ENCODE measurements around the gene COL4A6. TPM values are rescaled to one million over a fixed set of nuclear protein-coding genes. Genes with fewer than 3 reads are reported as not detected.

COL4A6 gene
- total and polyA plus RNA-seq, 2 donors: 1.0 to 1.4 TPM

- Histone ChIP-seq H3K27ac (ENCODE audit: low read depth in 1 of 2, low read length in 1 of 2) (no peak overlapping the region), H3K4me3 (ENCODE audit: low read length in 2 of 2) (no peak overlapping the region), H3K36me3 (ENCODE audit: control insufficient read depth in 2 of 2, insufficient read depth in 2 of 2, low read length in 1 of 2) (no peaks in the 10 kb centered on the region), H3K9me3 (ENCODE audit: control insufficient read depth in 2 of 2, insufficient read depth in 1 of 2, low read length in 1 of 2) (no peaks in the 10 kb centered on the region), H3K27me3 (ENCODE audit: control insufficient read depth in 2 of 2, insufficient read depth in 1 of 2, low read length in 1 of 2) (no peaks in the 10 kb centered on the region), H3K4me1 (ENCODE audit: control insufficient read depth in 2 of 2, insufficient read depth in 2 of 2, low read length in 2 of 2) (no peaks in the 10 kb centered on the region)
- WGBS: 94% methylated on average over 4 of the region's 4 CpGs
- no peak for DNase-seq (ENCODE audit: low read depth in 6 of 9, low spot score in 9 of 9)
These were observed 162.5 kb downstream of the COL4A6 start for GRCh38 chrX:108275732-108276131.

- H3K27ac ChIP-seq (ENCODE audit: low read depth in 1 of 2, low read length in 1 of 2): no peak overlapping the region
- H3K27me3 ChIP-seq (ENCODE audit: control insufficient read depth in 2 of 2, insufficient read depth in 1 of 2, low read length in 1 of 2): no peaks in the 10 kb centered on the region
- no peaks in the 10 kb centered on the region for H3K9me3 ChIP-seq (ENCODE audit: control insufficient read depth in 2 of 2, insufficient read depth in 1 of 2, low read length in 1 of 2)
- 26% methylated on average over 2 of the region's 2 CpGs for WGBS
- no peak overlapping the region for H3K4me3 ChIP-seq (ENCODE audit: low read length in 2 of 2)
- no peaks in the 10 kb centered on the region for H3K36me3 ChIP-seq (ENCODE audit: control insufficient read depth in 2 of 2, insufficient read depth in 2 of 2, low read length in 1 of 2)
- DNase-seq (ENCODE audit: low read depth in 6 of 9, low spot score in 9 of 9): no peak
- H3K4me1 ChIP-seq (ENCODE audit: control insufficient read depth in 2 of 2, insufficient read depth in 2 of 2, low read length in 2 of 2): no peaks in the 10 kb centered on the region
These were observed 166.8 kb downstream of the COL4A6 start for GRCh38 chrX:108271397-108271787.

DNA sequence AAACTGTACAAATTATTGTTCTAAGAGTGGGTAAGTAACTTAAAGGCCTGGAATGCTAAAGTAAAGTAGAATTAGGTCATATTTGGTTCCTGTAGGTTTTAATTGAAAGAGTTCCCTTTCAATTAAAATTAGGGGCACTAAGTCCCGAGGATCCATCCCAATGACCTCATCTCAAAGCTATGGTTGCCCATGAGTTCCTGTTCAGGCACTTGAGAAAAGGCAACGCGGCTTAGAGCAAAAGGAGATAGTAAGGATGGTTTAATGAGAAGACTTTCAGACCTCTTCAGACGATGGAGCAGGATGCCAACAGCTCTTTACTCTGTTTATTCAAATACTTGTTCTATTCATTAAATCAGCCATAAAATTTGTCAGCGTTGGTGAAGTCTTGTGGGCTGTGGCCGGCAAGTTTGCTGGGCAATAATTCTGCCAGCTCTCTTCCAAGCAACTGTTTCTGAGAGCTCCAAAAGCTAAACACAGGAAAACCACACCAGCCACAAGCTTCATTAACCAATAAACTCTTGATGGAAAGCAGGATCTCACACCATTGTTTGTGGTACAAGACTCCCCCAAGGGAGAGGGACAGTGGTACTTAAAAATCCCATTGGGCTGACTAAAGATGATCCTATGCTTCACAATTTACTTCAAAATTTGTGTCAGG lies 167.4 kb downstream of the COL4A6 start:
- no peaks in the 10 kb centered on the region for H3K4me1 ChIP-seq (ENCODE audit: control insufficient read depth in 2 of 2, insufficient read depth in 2 of 2, low read length in 2 of 2)
- H3K9me3 ChIP-seq (ENCODE audit: control insufficient read depth in 2 of 2, insufficient read depth in 1 of 2, low read length in 1 of 2): no peaks in the 10 kb centered on the region
- no peaks in the 10 kb centered on the region for H3K36me3 ChIP-seq (ENCODE audit: control insufficient read depth in 2 of 2, insufficient read depth in 2 of 2, low read length in 1 of 2)
- no peak overlapping the region for H3K27ac ChIP-seq (ENCODE audit: low read depth in 1 of 2, low read length in 1 of 2)
- no peaks in the 10 kb centered on the region for H3K27me3 ChIP-seq (ENCODE audit: control insufficient read depth in 2 of 2, insufficient read depth in 1 of 2, low read length in 1 of 2)
- DNase-seq (ENCODE audit: low read depth in 6 of 9, low spot score in 9 of 9): no peak
- 6% methylated on average over 6 of the region's 6 CpGs for WGBS
- H3K4me3 ChIP-seq (ENCODE audit: low read length in 2 of 2): no peak overlapping the region

- H3K36me3 ChIP-seq (ENCODE audit: control insufficient read depth in 2 of 2, insufficient read depth in 2 of 2, low read length in 1 of 2): no peaks in the 10 kb centered on the region
- peak in 1 of 9 donors; percentile 0 for DNase-seq (ENCODE audit: low read depth in 6 of 9, low spot score in 9 of 9)
- H3K9me3 ChIP-seq (ENCODE audit: control insufficient read depth in 2 of 2, insufficient read depth in 1 of 2, low read length in 1 of 2): no peaks in the 10 kb centered on the region
- H3K27ac ChIP-seq (ENCODE audit: low read depth in 1 of 2, low read length in 1 of 2): no peak overlapping the region
- H3K4me3 ChIP-seq (ENCODE audit: low read length in 2 of 2): no peak overlapping the region
- no peaks in the 10 kb centered on the region for H3K27me3 ChIP-seq (ENCODE audit: control insufficient read depth in 2 of 2, insufficient read depth in 1 of 2, low read length in 1 of 2)
- H3K4me1 ChIP-seq (ENCODE audit: control insufficient read depth in 2 of 2, insufficient read depth in 2 of 2, low read length in 2 of 2): no peaks in the 10 kb centered on the region
- 93% methylated on average over 1 of the region's 1 CpG for WGBS
These were observed 167.9 kb downstream of the COL4A6 start for GRCh38 chrX:108270280-108270679.

DNA sequence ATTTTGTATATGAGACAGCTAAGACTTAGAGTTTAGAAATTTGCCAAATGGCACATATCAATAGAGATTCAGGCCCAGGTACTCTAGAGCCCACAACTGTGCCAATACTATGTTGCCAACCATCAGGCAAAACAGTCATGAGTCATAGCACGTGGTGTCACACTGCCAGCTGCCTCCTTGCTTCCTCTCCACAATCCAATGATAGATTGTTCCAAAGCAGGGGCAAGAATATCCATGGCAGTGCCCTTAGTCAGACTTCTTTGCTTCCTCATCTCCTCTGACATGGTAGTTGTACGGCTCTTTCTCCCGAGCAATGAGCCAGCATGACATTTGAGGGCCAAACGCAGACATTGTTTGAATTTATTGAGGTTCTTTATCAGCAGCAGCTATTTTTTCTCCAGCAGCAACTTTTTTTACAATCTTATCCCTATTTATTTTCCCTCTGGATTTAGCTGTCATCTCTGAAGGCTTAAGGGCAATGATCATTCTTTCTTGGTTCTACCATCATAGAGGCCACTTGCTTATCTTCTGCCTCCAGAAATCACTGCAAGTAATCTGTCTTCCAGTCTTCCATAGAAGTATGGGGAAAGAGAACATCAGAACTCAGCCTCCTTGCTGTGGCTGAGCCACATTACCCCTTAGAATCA lies 169.7 kb downstream of the COL4A6 start:
- no peaks in the 10 kb centered on the region for H3K9me3 ChIP-seq (ENCODE audit: control insufficient read depth in 2 of 2, insufficient read depth in 1 of 2, low read length in 1 of 2)
- no peak overlapping the region for H3K27ac ChIP-seq (ENCODE audit: low read depth in 1 of 2, low read length in 1 of 2)
- no peaks in the 10 kb centered on the region for H3K4me1 ChIP-seq (ENCODE audit: control insufficient read depth in 2 of 2, insufficient read depth in 2 of 2, low read length in 2 of 2)
- 86% methylated on average over 4 of the region's 4 CpGs for WGBS
- H3K27me3 ChIP-seq (ENCODE audit: control insufficient read depth in 2 of 2, insufficient read depth in 1 of 2, low read length in 1 of 2): no peaks in the 10 kb centered on the region
- no peaks in the 10 kb centered on the region for H3K36me3 ChIP-seq (ENCODE audit: control insufficient read depth in 2 of 2, insufficient read depth in 2 of 2, low read length in 1 of 2)
- H3K4me3 ChIP-seq (ENCODE audit: low read length in 2 of 2): no peak overlapping the region
- DNase-seq (ENCODE audit: low read depth in 6 of 9, low spot score in 9 of 9): no peak

DNA sequence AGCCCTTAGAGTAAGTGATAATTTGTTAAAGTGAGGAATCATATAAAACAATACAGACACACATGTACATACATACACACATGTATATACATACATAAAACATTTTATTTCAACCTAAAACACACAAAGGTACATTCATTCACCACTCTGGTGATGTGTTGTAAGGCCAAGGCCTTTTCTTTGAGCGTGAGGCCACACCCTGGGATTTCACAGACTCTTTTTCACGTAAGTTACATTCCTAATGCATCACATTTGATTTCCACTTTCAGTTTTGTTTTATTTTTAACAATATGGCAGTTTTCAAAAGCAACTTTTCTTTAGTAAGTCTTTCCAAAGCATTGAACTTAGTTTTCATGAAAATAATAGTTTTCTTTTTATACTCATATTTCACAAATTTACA lies 170.7 kb downstream of the COL4A6 start:
- no peak for DNase-seq (ENCODE audit: low read depth in 6 of 9, low spot score in 9 of 9)
- 36% methylated on average over 2 of the region's 2 CpGs for WGBS
- no peaks in the 10 kb centered on the region for H3K9me3 ChIP-seq (ENCODE audit: control insufficient read depth in 2 of 2, insufficient read depth in 1 of 2, low read length in 1 of 2)
- no peak overlapping the region for H3K27ac ChIP-seq (ENCODE audit: low read depth in 1 of 2, low read length in 1 of 2)
- H3K4me3 ChIP-seq (ENCODE audit: low read length in 2 of 2): no peak overlapping the region
- no peaks in the 10 kb centered on the region for H3K36me3 ChIP-seq (ENCODE audit: control insufficient read depth in 2 of 2, insufficient read depth in 2 of 2, low read length in 1 of 2)
- no peaks in the 10 kb centered on the region for H3K27me3 ChIP-seq (ENCODE audit: control insufficient read depth in 2 of 2, insufficient read depth in 1 of 2, low read length in 1 of 2)
- no peaks in the 10 kb centered on the region for H3K4me1 ChIP-seq (ENCODE audit: control insufficient read depth in 2 of 2, insufficient read depth in 2 of 2, low read length in 2 of 2)

DNA sequence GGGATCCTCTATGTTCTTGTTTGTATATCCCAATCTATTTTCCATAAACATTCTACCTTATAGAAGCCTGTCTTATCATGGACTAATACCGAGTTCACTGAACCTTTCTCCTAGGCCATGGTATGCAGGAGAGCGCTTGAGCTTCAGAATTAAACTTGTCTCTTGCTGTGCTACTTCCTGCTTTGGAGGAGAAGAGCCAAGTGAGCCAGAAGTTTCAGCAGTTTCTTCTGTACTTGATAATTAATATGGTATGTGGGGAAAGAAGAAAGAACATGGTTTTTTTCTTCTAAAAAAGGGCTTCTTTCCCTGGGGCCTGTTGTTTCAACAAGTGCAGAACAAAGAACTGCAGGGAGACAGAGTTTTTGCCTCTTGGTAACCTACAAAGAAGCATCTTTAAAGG lies 173.8 kb downstream of the COL4A6 start:
- WGBS: 92% methylated on average over 2 of the region's 2 CpGs
- H3K36me3 ChIP-seq (ENCODE audit: control insufficient read depth in 2 of 2, insufficient read depth in 2 of 2, low read length in 1 of 2): no peaks in the 10 kb centered on the region
- H3K27me3 ChIP-seq (ENCODE audit: control insufficient read depth in 2 of 2, insufficient read depth in 1 of 2, low read length in 1 of 2): no peaks in the 10 kb centered on the region
- no peaks in the 10 kb centered on the region for H3K4me1 ChIP-seq (ENCODE audit: control insufficient read depth in 2 of 2, insufficient read depth in 2 of 2, low read length in 2 of 2)
- no peaks in the 10 kb centered on the region for H3K9me3 ChIP-seq (ENCODE audit: control insufficient read depth in 2 of 2, insufficient read depth in 1 of 2, low read length in 1 of 2)
- no peak overlapping the region for H3K4me3 ChIP-seq (ENCODE audit: low read length in 2 of 2)
- H3K27ac ChIP-seq (ENCODE audit: low read depth in 1 of 2, low read length in 1 of 2): no peak overlapping the region
- DNase-seq (ENCODE audit: low read depth in 6 of 9, low spot score in 9 of 9): no peak

DNA sequence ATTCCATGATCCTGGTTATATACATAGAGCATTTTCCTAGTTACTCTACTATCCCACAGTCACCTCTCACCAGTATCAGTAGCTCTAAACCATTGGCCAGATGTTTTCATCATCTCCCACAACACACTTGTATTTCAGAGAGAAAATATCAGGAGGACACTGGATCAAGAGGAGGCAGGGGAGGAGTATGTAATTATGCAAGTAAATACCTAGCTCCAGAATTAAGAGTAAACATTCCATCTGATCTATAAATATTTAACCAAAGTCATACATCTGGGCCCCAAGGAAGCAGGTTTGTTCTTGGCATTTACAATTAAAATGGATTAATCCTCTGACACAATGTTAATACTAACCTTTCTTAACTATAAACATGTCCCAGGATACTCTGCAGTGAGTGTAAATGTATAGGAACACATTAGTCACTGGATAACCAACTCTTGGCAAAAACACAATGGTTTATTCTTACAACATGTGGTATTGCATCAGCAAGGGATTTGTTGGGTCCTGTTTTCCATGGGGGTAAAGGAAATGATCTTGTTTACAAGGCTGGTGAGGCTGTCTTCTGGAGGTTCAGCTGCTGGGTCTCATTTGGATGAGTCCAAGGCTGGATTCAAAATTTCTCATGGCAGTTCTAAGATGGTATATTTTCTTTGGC lies 176.5 kb downstream of the COL4A6 start:
- no peak overlapping the region for H3K4me3 ChIP-seq (ENCODE audit: low read length in 2 of 2)
- H3K27me3 ChIP-seq (ENCODE audit: control insufficient read depth in 2 of 2, insufficient read depth in 1 of 2, low read length in 1 of 2): no peaks in the 10 kb centered on the region
- no peaks in the 10 kb centered on the region for H3K36me3 ChIP-seq (ENCODE audit: control insufficient read depth in 2 of 2, insufficient read depth in 2 of 2, low read length in 1 of 2)
- no peaks in the 10 kb centered on the region for H3K9me3 ChIP-seq (ENCODE audit: control insufficient read depth in 2 of 2, insufficient read depth in 1 of 2, low read length in 1 of 2)
- no peaks in the 10 kb centered on the region for H3K4me1 ChIP-seq (ENCODE audit: control insufficient read depth in 2 of 2, insufficient read depth in 2 of 2, low read length in 2 of 2)
- no peak for DNase-seq (ENCODE audit: low read depth in 6 of 9, low spot score in 9 of 9)
- no peak overlapping the region for H3K27ac ChIP-seq (ENCODE audit: low read depth in 1 of 2, low read length in 1 of 2)

DNA sequence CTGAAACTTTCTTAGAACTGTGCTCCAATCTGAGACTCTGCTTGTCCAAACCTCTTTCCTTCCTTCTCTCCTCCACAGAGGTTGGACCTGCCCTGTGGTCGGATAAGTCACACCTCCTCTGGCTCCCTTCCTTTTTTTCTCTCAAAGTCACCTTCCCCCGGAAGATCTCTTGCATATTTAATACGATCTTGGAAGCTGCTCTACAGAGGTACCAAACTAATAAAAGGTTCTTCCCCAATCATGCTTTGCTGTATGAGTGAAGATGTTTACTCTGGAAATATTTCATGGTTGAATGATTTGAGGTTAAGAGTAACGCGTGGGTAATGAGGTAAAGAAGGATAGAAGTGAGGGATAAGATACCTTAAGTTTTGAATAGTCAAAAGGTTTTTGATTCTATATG lies 180.7 kb downstream of the COL4A6 start:
- Histone ChIP-seq H3K4me1 (ENCODE audit: control insufficient read depth in 2 of 2, insufficient read depth in 2 of 2, low read length in 2 of 2) (no peaks in the 10 kb centered on the region), H3K27me3 (ENCODE audit: control insufficient read depth in 2 of 2, insufficient read depth in 1 of 2, low read length in 1 of 2) (no peaks in the 10 kb centered on the region), H3K27ac (ENCODE audit: low read depth in 1 of 2, low read length in 1 of 2) (no peak overlapping the region), H3K36me3 (ENCODE audit: control insufficient read depth in 2 of 2, insufficient read depth in 2 of 2, low read length in 1 of 2) (no peaks in the 10 kb centered on the region), H3K9me3 (ENCODE audit: control insufficient read depth in 2 of 2, insufficient read depth in 1 of 2, low read length in 1 of 2) (no peaks in the 10 kb centered on the region), H3K4me3 (ENCODE audit: low read length in 2 of 2) (no peak overlapping the region)
- 86% methylated on average over 5 of the region's 5 CpGs for WGBS
- DNase-seq (ENCODE audit: low read depth in 6 of 9, low spot score in 9 of 9): no peak

Measured in thymus (tissue), 11 donors.